ENCODE data around the gene HDGFL2.

HDGFL2 gene

GRCh38 chr19:4437103-4437502 is 35.0 kb upstream of the HDGFL2 start:
- no peak for TF ChIP-seq CTCF (IDR thresholded peaks at IDR 0.05; ENCODE audit: insufficient read depth, low read depth, low read length, missing control alignments)
- DNase-seq (ENCODE audit: low read depth) = no peak
- H3K4me3 ChIP-seq (ENCODE audit: low read length) = no peak overlapping the region

GRCh38 chr19:4439243-4439642 is 32.9 kb upstream of the HDGFL2 start:
- no peak for DNase-seq (ENCODE audit: low read depth)
- no peak for TF ChIP-seq CTCF (IDR thresholded peaks at IDR 0.05; ENCODE audit: insufficient read depth, low read depth, low read length, missing control alignments)
- H3K4me3 ChIP-seq (ENCODE audit: low read length) = no peak overlapping the region

- no peak overlapping the region for H3K4me3 ChIP-seq (ENCODE audit: low read length)
- DNase-seq (ENCODE audit: low read depth) = no peak
- TF ChIP-seq CTCF (IDR thresholded peaks at IDR 0.05; ENCODE audit: insufficient read depth, low read depth, low read length, missing control alignments) = no peak
These were observed 29.9 kb upstream of the HDGFL2 start for GRCh38 chr19:4441994-4442818.

GRCh38 chr19:4442819-4443146 is 29.3 kb upstream of the HDGFL2 start:
- no peak for TF ChIP-seq CTCF (IDR thresholded peaks at IDR 0.05; ENCODE audit: insufficient read depth, low read depth, low read length, missing control alignments)

GRCh38 chr19:4443188-4443587 is 28.9 kb upstream of the HDGFL2 start:
- TF ChIP-seq CTCF (IDR thresholded peaks at IDR 0.05; ENCODE audit: insufficient read depth, low read depth, low read length, missing control alignments) = no peak
- DNase-seq (ENCODE audit: low read depth) = no peak
- no peak overlapping the region for H3K4me3 ChIP-seq (ENCODE audit: low read length)

More at GRCh38 chr19:4442819-4443146, 29.3 kb upstream of the HDGFL2 start:
- no peak for DNase-seq (ENCODE audit: low read depth)
- no peak overlapping the region for H3K4me3 ChIP-seq (ENCODE audit: low read length)

- no peak for TF ChIP-seq CTCF (IDR thresholded peaks at IDR 0.05; ENCODE audit: insufficient read depth, low read depth, low read length, missing control alignments)
- DNase-seq (ENCODE audit: low read depth) = no peak
- no peak overlapping the region for H3K4me3 ChIP-seq (ENCODE audit: low read length)
These were observed 27.9 kb upstream of the HDGFL2 start for GRCh38 chr19:4443966-4444764.
